HEK293T (cell line): ENCODE data around the gene VTCN1.
"Not testable (repeated sequence)": the region's sequence is repeated elsewhere in the genome, so short reads cannot be mapped to it uniquely, and the experiment has no call there.

Source experiments
- CTCF ChIA-PET: fragments of 350-600 bp; formaldehyde crosslinking; extraction: SDS; loops from one replicate; lab custom pipeline; 2021; ENCODE audit warnings: antibody characterized with exemption, inconsistent platforms; lab: Yijun Ruan, JAX
- POLR2A ChIA-PET: fragments of 350-600 bp; formaldehyde crosslinking; extraction: SDS; loops from one replicate; lab custom pipeline; 2020; ENCODE audit warnings: antibody characterized with exemption, inconsistent platforms; lab: Yijun Ruan, JAX
- DNase-seq: peaks from one replicate; pipeline ENCODE4 v3.0.0; 2012; ENCODE audit warnings: mixed read lengths; ENCODE audit errors: extremely low spot score
- ARNT ChIP-seq: fragments of 450-650 bp; IDR thresholded peaks from 2 replicates; pipeline ENCODE4 v1.6.1; 2017; ENCODE audit warnings: mild to moderate bottlenecking
- BHLHE40 ChIP-seq: fragments of 450-650 bp; IDR thresholded peaks from 2 replicates; pipeline ENCODE4 v1.6.1; 2016; ENCODE audit warnings: mild to moderate bottlenecking, moderate library complexity, borderline replicate concordance
- CTBP1 ChIP-seq: fragments of 450-650 bp; IDR thresholded peaks from 2 replicates; pipeline ENCODE4 v1.6.1; 2016; ENCODE audit warnings: borderline replicate concordance
- ELF4 ChIP-seq: fragments of 450-650 bp; IDR thresholded peaks from 2 replicates; pipeline ENCODE4 v1.6.1; 2017; ENCODE audit warnings: antibody characterized with exemption
- FOXA1 ChIP-seq: fragments of 450-650 bp; IDR thresholded peaks from 2 replicates; pipeline ENCODE4 v1.6.1; 2016; ENCODE audit warnings: mild to moderate bottlenecking
- FOXK2 ChIP-seq: fragments of 450-650 bp; IDR thresholded peaks from 2 replicates; pipeline ENCODE4 v1.6.1; 2016; ENCODE audit warnings: mild to moderate bottlenecking
- FOXM1 ChIP-seq: fragments of 450-650 bp; IDR thresholded peaks from 2 replicates; pipeline ENCODE4 v1.6.1; 2017; ENCODE audit warnings: mild to moderate bottlenecking, borderline replicate concordance
- HDGF ChIP-seq: fragments of 450-650 bp; IDR thresholded peaks from 2 replicates; pipeline ENCODE4 v1.6.1; 2017; ENCODE audit warnings: antibody characterized with exemption, borderline replicate concordance
- L3MBTL2 ChIP-seq: fragments of 450-650 bp; conservative IDR thresholded peaks from 2 replicates; pipeline ENCODE4 v1.6.1; 2016; ENCODE audit warnings: mild to moderate bottlenecking
- LEF1 ChIP-seq: fragments of 450-650 bp; IDR thresholded peaks from 2 replicates; pipeline ENCODE4 v1.6.1; 2017; ENCODE audit warnings: mild to moderate bottlenecking, borderline replicate concordance
- NFRKB ChIP-seq: fragments of 450-650 bp; IDR thresholded peaks from 2 replicates; pipeline ENCODE4 v1.6.1; 2016; ENCODE audit warnings: mild to moderate bottlenecking, moderate library complexity
- PKNOX1 ChIP-seq: fragments of 450-650 bp; IDR thresholded peaks from 2 replicates; pipeline ENCODE4 v1.6.1; 2016
- SP1 ChIP-seq: fragments of 450-650 bp; IDR thresholded peaks from 2 replicates; pipeline ENCODE4 v1.6.1; 2017
- SUZ12 ChIP-seq: fragments of 450-650 bp; IDR thresholded peaks from 2 replicates; pipeline ENCODE4 v1.6.1; 2016; ENCODE audit warnings: mild to moderate bottlenecking
- TARDBP ChIP-seq: fragments of 450-650 bp; IDR thresholded peaks from 2 replicates; pipeline ENCODE4 v1.6.1; 2016
- ZNF384 ChIP-seq: fragments of 450-650 bp; IDR thresholded peaks from 2 replicates; pipeline ENCODE4 v1.6.1; 2016

Gene VTCN1

GRCh38 chr1:117121589-117122329 lies 89.0 kb downstream of the VTCN1 start, which contains the start of gene TRIM45:
Gene TRIM45 (minus strand): TSS chr1:117121749. CDS start chr1:117121201, 548 bp downstream.
- ChIA-PET CTCF (interaction anchor here (0.7 to 2.5 kb wide), 5 partner anchors 8 to 1801 kb away, joined by 3 to 17 read pairs (median 3); no protein-coding TSS in a partner anchor), POLR2A (interaction anchor here (0.6 to 2.5 kb wide), 5 partner anchors 11 to 163 kb away, joined by 3 to 12 read pairs (median 3); partner anchors contain the start of gene TTF2)
- TF ChIP-seq SP1 (no peak), FOXA1 (no peak), FOXM1 (no peak), ARNT (no peak), TARDBP (peak; percentile 65), ZNF384 (no peak), PKNOX1 (peak; percentile 99), LEF1 (no peak), CTBP1 (no peak), HDGF (no peak), L3MBTL2 (peak; percentile 98)
- peak; percentile 96 for DNase-seq

- no peak for DNase-seq
- ChIA-PET POLR2A (interaction anchor here (1.8 to 2.5 kb wide), 2 partner anchors 10 to 61 kb away, joined by 7 to 12 read pairs; partner anchors contain the start of gene TTF2), CTCF (interaction anchor here (1.0 to 1.5 kb wide), 2 partner anchors 7 to 23 kb away, joined by 3 to 7 read pairs; no protein-coding TSS in a partner anchor)
- TF ChIP-seq L3MBTL2 (no peak), SP1 (no peak), FOXA1 (no peak), ELF4 (no peak), BHLHE40 (no peak), SUZ12 (no peak), FOXM1 (no peak), TARDBP (no peak), ARNT (no peak), ZNF384 (no peak), PKNOX1 (no peak), LEF1 (no peak)
Observed at GRCh38 chr1:117120774-117121588, 89.7 kb downstream of the VTCN1 start.

GRCh38 chr1:117119144-117119543 lies 91.6 kb downstream of the VTCN1 start:
- CTCF ChIA-PET, result interaction anchor here (1.0 kb wide), 1 partner anchor 9 kb away, joined by 3 read pairs; no protein-coding TSS in a partner anchor
- POLR2A ChIA-PET, DNase-seq: not testable (repeated sequence)

GRCh38 chr1:117118137-117118536 lies 92.6 kb downstream of the VTCN1 start:
- ChIA-PET POLR2A (no interaction called here), CTCF (no interaction called here)
- no peak for TF ChIP-seq SUZ12
- no peak for TF ChIP-seq L3MBTL2
- no peak for TF ChIP-seq HDGF
- no peak for TF ChIP-seq BHLHE40
- no peak for TF ChIP-seq LEF1
- no peak for TF ChIP-seq PKNOX1
- TF ChIP-seq CTBP1, result no peak
- TF ChIP-seq TARDBP, result no peak
- TF ChIP-seq FOXM1, result no peak
- no peak for DNase-seq

GRCh38 chr1:117117697-117118096 lies 93.0 kb downstream of the VTCN1 start:
- TF ChIP-seq TARDBP, result no peak
- no peak for TF ChIP-seq ARNT
- no peak for TF ChIP-seq SUZ12
- TF ChIP-seq L3MBTL2, result no peak
- CTCF ChIA-PET, result no interaction called here
- POLR2A ChIA-PET, result no interaction called here
- DNase-seq, result no peak

GRCh38 chr1:117116784-117117130 lies 94.0 kb downstream of the VTCN1 start:
- POLR2A ChIA-PET, result no interaction called here

More at GRCh38 chr1:117116784-117117130, 94.0 kb downstream of the VTCN1 start:
- TF ChIP-seq LEF1 (no peak), NFRKB (no peak), ZNF384 (no peak), ELF4 (no peak), BHLHE40 (no peak), PKNOX1 (no peak), HDGF (no peak), ARNT (no peak), FOXK2 (no peak), FOXM1 (no peak), CTBP1 (no peak), TARDBP (no peak), L3MBTL2 (no peak), SP1 (no peak), FOXA1 (no peak), SUZ12 (no peak)
- CTCF ChIA-PET, result no interaction called here
- no peak for DNase-seq
